Measurements from ENCODE around the gene USP6NL.

DNA sequence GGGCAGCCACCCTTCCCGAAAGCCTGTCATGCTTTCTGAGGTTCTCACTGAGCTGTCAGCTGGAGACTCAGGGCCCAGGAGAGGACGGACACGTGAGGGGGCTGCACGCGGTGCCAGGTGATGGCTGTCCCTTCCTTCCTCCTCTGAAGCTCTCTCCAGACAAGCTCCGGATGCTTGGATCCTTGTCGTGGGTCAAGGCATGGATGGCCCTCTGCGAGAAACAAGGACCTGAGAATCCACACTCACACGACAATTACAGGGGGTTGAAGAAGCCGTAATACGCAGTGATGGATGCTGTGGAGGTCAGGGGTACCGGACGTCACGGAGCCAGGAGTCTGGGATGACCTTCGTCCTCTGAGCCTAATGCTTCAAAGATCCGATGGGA, 170.3 kb downstream of the USP6NL start:
- TF ChIP-seq, protein P1, sequence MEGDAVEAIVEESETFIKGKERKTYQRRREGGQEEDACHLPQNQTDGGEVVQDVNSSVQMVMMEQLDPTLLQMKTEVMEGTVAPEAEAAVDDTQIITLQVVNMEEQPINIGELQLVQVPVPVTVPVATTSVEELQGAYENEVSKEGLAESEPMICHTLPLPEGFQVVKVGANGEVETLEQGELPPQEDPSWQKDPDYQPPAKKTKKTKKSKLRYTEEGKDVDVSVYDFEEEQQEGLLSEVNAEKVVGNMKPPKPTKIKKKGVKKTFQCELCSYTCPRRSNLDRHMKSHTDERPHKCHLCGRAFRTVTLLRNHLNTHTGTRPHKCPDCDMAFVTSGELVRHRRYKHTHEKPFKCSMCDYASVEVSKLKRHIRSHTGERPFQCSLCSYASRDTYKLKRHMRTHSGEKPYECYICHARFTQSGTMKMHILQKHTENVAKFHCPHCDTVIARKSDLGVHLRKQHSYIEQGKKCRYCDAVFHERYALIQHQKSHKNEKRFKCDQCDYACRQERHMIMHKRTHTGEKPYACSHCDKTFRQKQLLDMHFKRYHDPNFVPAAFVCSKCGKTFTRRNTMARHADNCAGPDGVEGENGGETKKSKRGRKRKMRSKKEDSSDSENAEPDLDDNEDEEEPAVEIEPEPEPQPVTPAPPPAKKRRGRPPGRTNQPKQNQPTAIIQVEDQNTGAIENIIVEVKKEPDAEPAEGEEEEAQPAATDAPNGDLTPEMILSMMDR (optimal IDR thresholded peaks at IDR 0.05 in 1 of 3, IDR thresholded peaks at IDR 0.05 in 1 of 3, conservative IDR thresholded peaks at IDR 0.05 in 1 of 3; ENCODE audit: extremely low read depth in 1 of 3, insufficient read depth in 2 of 3, low read length in 3 of 3): no peak
- no peak for TF ChIP-seq EZH2 (IDR thresholded peaks at IDR 0.05; ENCODE audit: low read length)
